ENCODE results near the gene TTC13.

DNA sequence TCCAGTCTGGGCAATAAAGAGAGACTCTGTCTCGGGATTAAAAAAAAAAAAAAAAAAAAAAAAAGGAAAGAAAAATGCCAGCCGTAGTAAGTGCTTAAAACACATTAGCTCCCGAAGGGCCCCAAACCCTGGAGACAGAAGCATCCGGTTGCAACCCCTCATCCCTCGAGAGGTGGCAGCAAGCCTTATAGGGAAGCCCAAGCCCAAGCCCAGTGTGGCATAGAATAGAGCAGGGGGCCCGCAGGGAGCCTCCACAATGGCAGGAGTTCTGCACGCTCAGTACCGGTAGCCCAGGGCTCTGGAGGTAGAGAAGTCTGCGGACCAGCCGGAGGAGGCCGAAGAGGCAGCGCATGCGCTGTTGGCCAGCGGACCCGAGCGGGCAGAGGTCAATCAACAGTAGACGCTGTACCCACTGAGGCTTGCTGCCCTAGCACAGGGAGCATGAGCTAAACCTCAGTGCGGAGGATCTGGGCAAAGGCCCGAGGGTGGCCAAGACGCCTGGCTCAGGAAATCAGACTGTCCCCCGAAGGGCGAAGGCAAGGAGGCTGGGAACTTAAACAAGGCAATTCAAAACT is 76.2 kb downstream of the TTC13 start:
- TF ChIP-seq, protein P1, sequence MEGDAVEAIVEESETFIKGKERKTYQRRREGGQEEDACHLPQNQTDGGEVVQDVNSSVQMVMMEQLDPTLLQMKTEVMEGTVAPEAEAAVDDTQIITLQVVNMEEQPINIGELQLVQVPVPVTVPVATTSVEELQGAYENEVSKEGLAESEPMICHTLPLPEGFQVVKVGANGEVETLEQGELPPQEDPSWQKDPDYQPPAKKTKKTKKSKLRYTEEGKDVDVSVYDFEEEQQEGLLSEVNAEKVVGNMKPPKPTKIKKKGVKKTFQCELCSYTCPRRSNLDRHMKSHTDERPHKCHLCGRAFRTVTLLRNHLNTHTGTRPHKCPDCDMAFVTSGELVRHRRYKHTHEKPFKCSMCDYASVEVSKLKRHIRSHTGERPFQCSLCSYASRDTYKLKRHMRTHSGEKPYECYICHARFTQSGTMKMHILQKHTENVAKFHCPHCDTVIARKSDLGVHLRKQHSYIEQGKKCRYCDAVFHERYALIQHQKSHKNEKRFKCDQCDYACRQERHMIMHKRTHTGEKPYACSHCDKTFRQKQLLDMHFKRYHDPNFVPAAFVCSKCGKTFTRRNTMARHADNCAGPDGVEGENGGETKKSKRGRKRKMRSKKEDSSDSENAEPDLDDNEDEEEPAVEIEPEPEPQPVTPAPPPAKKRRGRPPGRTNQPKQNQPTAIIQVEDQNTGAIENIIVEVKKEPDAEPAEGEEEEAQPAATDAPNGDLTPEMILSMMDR (IDR thresholded peaks at IDR 0.05), result no peak
- no peak for TF ChIP-seq POLR2A (IDR thresholded peaks at IDR 0.05)

Measured in adrenal gland (tissue), 5 donors.